Esophagus muscularis mucosa (tissue), 4 donors: ENCODE data around the gene FGF14. TPM values are rescaled to one million over a fixed set of nuclear protein-coding genes. Genes with fewer than 3 reads are reported as not detected.

ENCODE experiments used
- DNase-seq: peaks from one replicate; pipeline ENCODE4 v3.0.0-alpha.2; 2017; ENCODE audit errors: extremely low spot score
- H3K27ac ChIP-seq, 4 donors: fragments of 200-600 bp; sonication (generic); replicated peaks in 1 of 4; 1 replicate in 3 of 4; 2 replicates in 1 of 4; pipeline ENCODE4 v1.5.1; 2016 to 2019; ENCODE audit warnings: mild to moderate bottlenecking in 1 of 4
- H3K27me3 ChIP-seq, 4 donors: fragments of 200-600 bp; sonication (generic); one replicate each; pipeline versions ENCODE4 v1.5.1 to v1.6.0; 2016 to 2019
- H3K36me3 ChIP-seq, 4 donors: fragments of 200-600 bp; sonication (generic); one replicate each; pipeline ENCODE4 v1.5.1; 2016 to 2019
- H3K4me1 ChIP-seq, 4 donors: fragments of 200-600 bp; sonication (generic); one replicate each; pipeline ENCODE4 v1.5.1; 2016 to 2019
- H3K4me3 ChIP-seq, 4 donors: fragments of 200-600 bp; sonication (generic); 1 replicate in 2 of 4; 2 replicates in 2 of 4; pipeline ENCODE4 v1.5.1; 2016 to 2019; ENCODE audit warnings: mild to moderate bottlenecking in 4 of 4, moderate library complexity in 1 of 4
- H3K9me3 ChIP-seq, 4 donors: fragments of 200-600 bp; sonication (generic); 1 replicate in 3 of 4; 2 replicates in 1 of 4; pipeline ENCODE4 v1.5.1; 2016 to 2019
- EP300 ChIP-seq: sonication (generic); formaldehyde crosslinking; IDR thresholded peaks from one replicate; pipeline ENCODE4 v1.6.1; 2017; ENCODE audit warnings: antibody characterized with exemption
- POLR2A ChIP-seq: fragments of 450-650 bp; IDR thresholded peaks from one replicate; pipeline ENCODE4 v1.6.1; 2017; ENCODE audit warnings: antibody characterized with exemption, moderate library complexity, mild to moderate bottlenecking, low read depth
- POLR2AphosphoS5 ChIP-seq, 2 donors: sonication (generic); formaldehyde crosslinking; IDR thresholded peaks; one replicate each; pipeline ENCODE4 v1.6.1; 2017; ENCODE audit warnings: antibody characterized with exemption in 2 of 2
- WGBS: methylation state at CpG from one replicate; pipeline ENCODE4 v1.1.5; 2018; 5-methylcytosine and 5-hydroxymethylcytosine counted together
- intact Hi-C: fragments of 100-400 bp; cut with DNase I; formaldehyde crosslinking; loops from one replicate; pipeline ENCODE4 v1.15.1; 2023
- total RNA-seq, 4 donors: library from RNA; depleted of rRNA; stranded (reverse); fragments of >200 nt; gene quantifications; one replicate each; pipeline versions ENCODE4 v1.1.0 to v1.2.1, GENCODE V29; 2016
- TF ChIP-seq, protein P1 (sequence below), 3 experiments: fragments of 200-600 bp in 2 of 3; fragments of 450-650 bp in 1 of 3; sonication (generic) in 2 of 3; IDR thresholded peaks; one replicate each; pipeline ENCODE4 v1.5.1; 2017 to 2019; ENCODE audit warnings: antibody characterized with exemption in 3 of 3, mild to moderate bottlenecking in 2 of 3, moderate library complexity in 1 of 3

Gene FGF14
- total RNA-seq, 4 donors from 2014 or later = 0.33 to 2.1 (median 0.87) TPM

GRCh38 chr13:101951114-101951513 is 450.7 kb downstream of the FGF14 start:
- intact Hi-C loops = no loop called here
- 79% methylated on average over 2 of the region's 2 CpGs for WGBS
- no peaks in the 10 kb centered on the region for H3K27me3 ChIP-seq

GRCh38 chr13:101949681-101950080 is 452.2 kb downstream of the FGF14 start:
- no peaks in the 10 kb centered on the region for H3K27me3 ChIP-seq
- no peak overlapping the region for H3K4me3 ChIP-seq
- no peak for TF ChIP-seq POLR2AphosphoS5 (IDR thresholded peaks at IDR 0.05)
- no peak for TF ChIP-seq EP300
- no peaks in the 10 kb centered on the region for H3K4me1 ChIP-seq
- no peak overlapping the region for H3K27ac ChIP-seq
- intact Hi-C loops = loop anchor here (10.0 kb wide), 2 partner anchors 195 to 505 kb away; no protein-coding TSS in a partner anchor
- no peaks in the 10 kb centered on the region for H3K36me3 ChIP-seq
- peaks cover 0 to 4% (median 0%) of the 10 kb centered on the region in 4 donors for H3K9me3 ChIP-seq
- DNase-seq = no peak

More at GRCh38 chr13:101951114-101951513, 450.7 kb downstream of the FGF14 start:
- no peak overlapping the region for H3K4me3 ChIP-seq
- H3K27ac ChIP-seq = no peak overlapping the region
- DNase-seq = no peak
- TF ChIP-seq, protein P1, sequence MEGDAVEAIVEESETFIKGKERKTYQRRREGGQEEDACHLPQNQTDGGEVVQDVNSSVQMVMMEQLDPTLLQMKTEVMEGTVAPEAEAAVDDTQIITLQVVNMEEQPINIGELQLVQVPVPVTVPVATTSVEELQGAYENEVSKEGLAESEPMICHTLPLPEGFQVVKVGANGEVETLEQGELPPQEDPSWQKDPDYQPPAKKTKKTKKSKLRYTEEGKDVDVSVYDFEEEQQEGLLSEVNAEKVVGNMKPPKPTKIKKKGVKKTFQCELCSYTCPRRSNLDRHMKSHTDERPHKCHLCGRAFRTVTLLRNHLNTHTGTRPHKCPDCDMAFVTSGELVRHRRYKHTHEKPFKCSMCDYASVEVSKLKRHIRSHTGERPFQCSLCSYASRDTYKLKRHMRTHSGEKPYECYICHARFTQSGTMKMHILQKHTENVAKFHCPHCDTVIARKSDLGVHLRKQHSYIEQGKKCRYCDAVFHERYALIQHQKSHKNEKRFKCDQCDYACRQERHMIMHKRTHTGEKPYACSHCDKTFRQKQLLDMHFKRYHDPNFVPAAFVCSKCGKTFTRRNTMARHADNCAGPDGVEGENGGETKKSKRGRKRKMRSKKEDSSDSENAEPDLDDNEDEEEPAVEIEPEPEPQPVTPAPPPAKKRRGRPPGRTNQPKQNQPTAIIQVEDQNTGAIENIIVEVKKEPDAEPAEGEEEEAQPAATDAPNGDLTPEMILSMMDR (IDR thresholded peaks at IDR 0.05) = no peak
- TF ChIP-seq POLR2AphosphoS5 (IDR thresholded peaks at IDR 0.05) (no peak), POLR2A (no peak), EP300 (no peak)
- H3K4me1 ChIP-seq = no peaks in the 10 kb centered on the region
- peaks cover 0 to 4% (median 0%) of the 10 kb centered on the region in 4 donors for H3K9me3 ChIP-seq
- no peaks in the 10 kb centered on the region for H3K36me3 ChIP-seq

GRCh38 chr13:101946401-101946800 is 455.4 kb downstream of the FGF14 start:
- H3K4me1 ChIP-seq = peaks cover 0 to 9% (median 2%) of the 10 kb centered on the region in 4 donors

GRCh38 chr13:101945435-101945834 is 456.4 kb downstream of the FGF14 start:
- H3K4me3 ChIP-seq = no peak overlapping the region
- peaks cover 0 to 9% (median 2%) of the 10 kb centered on the region in 4 donors for H3K4me1 ChIP-seq
- H3K36me3 ChIP-seq = no peaks in the 10 kb centered on the region
- intact Hi-C loops = loop anchor here (10.0 kb wide), 2 partner anchors 199 to 509 kb away; no protein-coding TSS in a partner anchor
- no peak overlapping the region for H3K27ac ChIP-seq
- H3K9me3 ChIP-seq = peaks cover 0 to 4% (median 0%) of the 10 kb centered on the region in 4 donors
- 77% methylated on average over 6 of the region's 6 CpGs for WGBS
- H3K27me3 ChIP-seq = no peaks in the 10 kb centered on the region
- no peak for DNase-seq
- TF ChIP-seq, protein P1 (IDR thresholded peaks at IDR 0.05) = no peak
- TF ChIP-seq POLR2A (no peak), EP300 (no peak), POLR2AphosphoS5 (IDR thresholded peaks at IDR 0.05) (no peak)

More at GRCh38 chr13:101946401-101946800, 455.4 kb downstream of the FGF14 start:
- H3K36me3 ChIP-seq = no peaks in the 10 kb centered on the region
- intact Hi-C loops = loop anchor here (10.0 kb wide), 2 partner anchors 198 to 508 kb away; no protein-coding TSS in a partner anchor
- DNase-seq = no peak
- H3K27ac ChIP-seq = no peak overlapping the region
- peaks cover 0 to 4% (median 0%) of the 10 kb centered on the region in 4 donors for H3K9me3 ChIP-seq
- TF ChIP-seq EP300 (no peak), POLR2AphosphoS5 (IDR thresholded peaks at IDR 0.05) (no peak), POLR2A (no peak)
- TF ChIP-seq, protein P1 (IDR thresholded peaks at IDR 0.05) = no peak
- H3K4me3 ChIP-seq = no peak overlapping the region
- H3K27me3 ChIP-seq = no peaks in the 10 kb centered on the region

- no peaks in the 10 kb centered on the region for H3K36me3 ChIP-seq
- intact Hi-C loops = loop anchor here (5.0 to 10.0 kb wide), 3 partner anchors 200 to 608 kb away; no protein-coding TSS in a partner anchor
- TF ChIP-seq POLR2AphosphoS5 (IDR thresholded peaks at IDR 0.05) (no peak), POLR2A (no peak), EP300 (no peak)
- TF ChIP-seq, protein P1 (IDR thresholded peaks at IDR 0.05) = no peak
- H3K4me1 ChIP-seq = peaks cover 0 to 9% (median 2%) of the 10 kb centered on the region in 4 donors
- no peak overlapping the region for H3K4me3 ChIP-seq
- DNase-seq = no peak
- H3K27ac ChIP-seq = no peak overlapping the region
- peaks cover 0 to 4% (median 0%) of the 10 kb centered on the region in 4 donors for H3K9me3 ChIP-seq
- H3K27me3 ChIP-seq = no peaks in the 10 kb centered on the region
- 60% methylated on average over 2 of the region's 2 CpGs for whole genome bisulfite sequencing
Measured at GRCh38 chr13:101944521-101944920, 457.3 kb downstream of the FGF14 start.
